DMS 273 (cell line): ENCODE data around the gene GRIK1.

Experiments
- DNase-seq: peaks from one replicate; lab custom pipeline; 2025; ENCODE audit not compliant: unreplicated experiment; lab: John Stamatoyannopoulos, UW

GRIK1 gene

GRCh38 chr21:29721221-29721620, 218.6 kb downstream of the GRIK1 start:
- no peak for DNase-seq

GRCh38 chr21:29719521-29719920, 220.3 kb downstream of the GRIK1 start:
- no peak for DNase-seq

GRCh38 chr21:29718081-29718815, 221.5 kb downstream of the GRIK1 start:
- no peak for DNase-seq

GRCh38 chr21:29717659-29718058, 222.1 kb downstream of the GRIK1 start:
- DNase-seq: no peak

- DNase-seq: no peak
Measured at GRCh38 chr21:29716753-29717152, 223.0 kb downstream of the GRIK1 start.

- no peak for DNase-seq
Measured at GRCh38 chr21:29715089-29715488, 224.7 kb downstream of the GRIK1 start.

GRCh38 chr21:29712818-29713217, 227.0 kb downstream of the GRIK1 start:
- DNase-seq: no peak

GRCh38 chr21:29711236-29711635, 228.6 kb downstream of the GRIK1 start:
- DNase-seq: no peak

GRCh38 chr21:29710498-29710897, 229.3 kb downstream of the GRIK1 start:
- DNase-seq: no peak

- DNase-seq: no peak
Measured at GRCh38 chr21:29708401-29708800, 231.4 kb downstream of the GRIK1 start.

- no peak for DNase-seq
Measured at GRCh38 chr21:29704719-29705118, 235.1 kb downstream of the GRIK1 start.

GRCh38 chr21:29701676-29702075, 238.1 kb downstream of the GRIK1 start:
- DNase-seq: no peak

GRCh38 chr21:29697555-29698193, 242.1 kb downstream of the GRIK1 start:
- no peak for DNase-seq

- DNase-seq: no peak
Measured at GRCh38 chr21:29696937-29697336, 242.9 kb downstream of the GRIK1 start.

GRCh38 chr21:29691616-29692491, 247.9 kb downstream of the GRIK1 start:
- DNase-seq: no peak

- no peak for DNase-seq
Measured at GRCh38 chr21:29689753-29690152, 250.0 kb downstream of the GRIK1 start.

GRCh38 chr21:29684106-29684505, 255.7 kb downstream of the GRIK1 start:
- no peak for DNase-seq

- DNase-seq: no peak
Measured at GRCh38 chr21:29682800-29683199, 257.0 kb downstream of the GRIK1 start.

GRCh38 chr21:29680273-29680672, 259.5 kb downstream of the GRIK1 start:
- DNase-seq: no peak

GRCh38 chr21:29678626-29679025, 261.2 kb downstream of the GRIK1 start:
- DNase-seq: no peak

GRCh38 chr21:29677326-29677725, 262.5 kb downstream of the GRIK1 start:
- no peak for DNase-seq

- no peak for DNase-seq
Measured at GRCh38 chr21:29676395-29676794, 263.4 kb downstream of the GRIK1 start.
